22Rv1 (cell line): ENCODE data around the gene CAMK2B.

ENCODE experiments used
- ZFX ChIP-seq: fragments of 450-650 bp; IDR thresholded peaks from 2 replicates; pipeline ENCODE4 v1.6.1; 2017; ENCODE audit warnings: antibody characterized with exemption, borderline replicate concordance
- TF ChIP-seq, protein P1 (sequence below): fragments of 450-650 bp; IDR thresholded peaks from 2 replicates; pipeline ENCODE4 v1.5.1; 2017; ENCODE audit warnings: mild to moderate bottlenecking

DNA sequence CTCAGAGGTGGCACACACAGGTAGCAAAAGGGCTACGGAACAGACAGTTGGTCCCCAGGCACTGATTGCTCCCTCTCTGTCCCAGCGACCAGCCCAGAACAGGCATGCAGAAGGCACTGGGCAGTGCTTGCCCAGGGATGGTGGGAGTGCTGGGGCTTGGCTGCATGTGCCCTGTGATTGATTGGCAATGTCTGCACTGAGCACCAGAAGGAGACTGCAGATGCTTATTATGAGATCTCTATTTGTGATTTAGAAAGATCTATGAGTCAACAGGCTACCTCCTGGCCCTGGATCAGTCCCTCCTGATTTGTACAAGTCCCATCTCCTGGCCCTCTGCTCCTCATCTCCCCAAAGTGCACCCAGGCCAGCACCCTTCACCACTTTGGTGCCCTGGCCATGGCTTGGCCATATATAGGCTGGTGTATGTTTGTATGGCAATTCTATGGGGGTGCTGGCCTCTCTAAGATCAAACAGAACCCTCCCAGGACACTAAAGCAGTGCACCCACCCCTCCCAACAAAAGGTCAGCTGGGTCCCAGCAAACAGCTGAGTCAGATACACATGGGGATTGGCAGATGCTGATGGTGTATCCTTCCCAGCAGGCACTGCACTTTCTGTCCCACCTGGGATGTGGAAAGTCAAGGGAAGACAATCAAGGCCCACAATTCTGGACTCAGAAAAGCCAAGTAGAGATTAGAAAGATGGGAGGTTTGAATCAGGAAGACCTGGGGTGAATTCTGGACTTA, 30.9 kb downstream of the CAMK2B start:
- TF ChIP-seq, protein P1, sequence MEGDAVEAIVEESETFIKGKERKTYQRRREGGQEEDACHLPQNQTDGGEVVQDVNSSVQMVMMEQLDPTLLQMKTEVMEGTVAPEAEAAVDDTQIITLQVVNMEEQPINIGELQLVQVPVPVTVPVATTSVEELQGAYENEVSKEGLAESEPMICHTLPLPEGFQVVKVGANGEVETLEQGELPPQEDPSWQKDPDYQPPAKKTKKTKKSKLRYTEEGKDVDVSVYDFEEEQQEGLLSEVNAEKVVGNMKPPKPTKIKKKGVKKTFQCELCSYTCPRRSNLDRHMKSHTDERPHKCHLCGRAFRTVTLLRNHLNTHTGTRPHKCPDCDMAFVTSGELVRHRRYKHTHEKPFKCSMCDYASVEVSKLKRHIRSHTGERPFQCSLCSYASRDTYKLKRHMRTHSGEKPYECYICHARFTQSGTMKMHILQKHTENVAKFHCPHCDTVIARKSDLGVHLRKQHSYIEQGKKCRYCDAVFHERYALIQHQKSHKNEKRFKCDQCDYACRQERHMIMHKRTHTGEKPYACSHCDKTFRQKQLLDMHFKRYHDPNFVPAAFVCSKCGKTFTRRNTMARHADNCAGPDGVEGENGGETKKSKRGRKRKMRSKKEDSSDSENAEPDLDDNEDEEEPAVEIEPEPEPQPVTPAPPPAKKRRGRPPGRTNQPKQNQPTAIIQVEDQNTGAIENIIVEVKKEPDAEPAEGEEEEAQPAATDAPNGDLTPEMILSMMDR, result no peak
- TF ChIP-seq ZFX, result no peak
